Pulmonary artery endothelial cell (primary cell): ENCODE results near the gene ITPRID1. TPM values are rescaled to one million over a fixed set of nuclear protein-coding genes. Genes with fewer than 3 reads are reported as not detected.
"Not testable (repeated sequence)": the region's sequence is repeated elsewhere in the genome, so short reads cannot be mapped to it uniquely, and the experiment has no call there.

Experiments used
- DNase-seq: peaks from one replicate; pipeline ENCODE4 v3.0.0-alpha.2; 2011; ENCODE audit warnings: low read depth, low spot score
- total RNA-seq: library from RNA; depleted of rRNA; stranded (reverse); fragments of >200 nt; gene quantifications from 2 replicates; pipeline ENCODE4 v1.2.3, GENCODE V29; 2014

ITPRID1 gene
- total RNA-seq, 1 donor from 2014 or later, result not detected

DNA sequence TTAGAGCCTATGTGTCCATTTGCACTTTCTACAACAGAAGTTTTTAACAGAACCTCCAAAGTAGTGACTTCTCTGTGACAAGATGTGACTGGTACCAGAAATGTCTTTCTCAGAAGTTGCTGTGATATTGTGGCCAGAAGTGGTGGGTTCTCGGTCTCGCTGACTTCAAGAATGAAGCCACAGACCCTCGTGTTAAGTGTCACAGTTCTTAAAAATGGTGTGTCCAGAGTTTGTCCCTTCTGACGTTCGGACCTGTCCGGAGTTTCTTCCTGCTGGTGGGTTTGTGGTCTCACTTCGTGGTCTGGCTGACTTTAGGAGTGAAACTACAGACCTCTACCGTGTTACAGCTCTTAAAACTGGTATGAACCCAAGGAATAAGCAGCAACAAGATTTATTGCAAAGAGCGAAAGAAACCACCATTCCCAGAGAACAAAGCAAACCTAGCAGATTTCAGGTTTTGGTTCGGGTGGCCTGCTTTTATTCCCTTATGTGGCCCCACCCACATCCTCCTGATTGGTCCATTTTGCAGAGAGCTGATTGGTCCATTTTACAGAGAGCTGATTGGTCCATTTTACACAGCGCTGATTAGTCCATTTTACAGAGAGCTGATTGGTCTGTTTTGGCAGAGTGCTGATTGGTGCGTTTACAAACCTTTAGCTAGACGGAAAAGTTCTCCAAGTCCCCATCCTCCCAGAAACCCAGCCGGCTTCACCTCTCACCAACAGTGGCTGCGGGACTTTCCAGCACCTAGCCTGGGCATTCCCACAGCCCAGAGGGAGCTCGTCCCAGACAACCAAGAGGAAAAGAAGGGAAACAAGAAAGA is 3.0 kb downstream of the ITPRID1 start:
- DNase-seq, result no peak

DNA sequence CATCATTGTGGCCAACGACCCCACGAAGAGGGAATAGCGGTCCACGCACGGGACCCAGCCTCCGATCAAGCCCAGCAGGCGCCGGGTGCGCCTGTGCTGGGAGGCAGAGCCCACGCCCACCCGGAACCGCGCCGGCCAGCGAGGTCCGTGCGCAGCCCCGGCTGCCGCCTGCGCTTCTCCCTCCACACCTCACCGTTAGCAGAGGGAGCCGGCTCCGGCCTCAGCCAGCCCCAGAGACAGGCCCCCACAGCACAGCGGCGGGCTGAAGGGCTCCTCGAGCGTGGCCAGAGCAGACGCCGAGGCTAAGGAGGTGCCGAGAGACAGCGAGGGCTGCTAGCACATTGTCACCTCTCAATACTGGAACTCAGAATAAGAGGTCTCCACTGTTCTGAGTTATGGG is 3.6 kb downstream of the ITPRID1 start:
- DNase-seq, result no peak

DNA sequence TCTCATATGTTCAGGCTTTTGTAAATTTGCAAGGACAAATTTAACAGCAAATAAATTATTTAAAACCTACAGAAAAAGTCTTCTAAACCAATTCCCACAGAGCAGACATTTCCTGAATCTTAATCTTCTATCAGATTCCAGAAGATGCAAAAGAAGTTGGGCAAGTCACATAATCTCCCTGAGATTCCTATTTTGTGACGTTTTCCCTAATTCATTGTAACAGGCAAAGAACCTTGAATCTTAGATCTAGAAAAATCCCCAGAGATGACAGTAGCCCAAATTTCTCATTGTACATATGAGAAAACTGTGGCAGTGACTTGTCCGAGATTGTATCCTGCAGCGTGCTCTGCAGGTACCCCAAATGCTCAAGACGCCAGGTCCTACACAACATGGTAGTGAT is 4.9 kb downstream of the ITPRID1 start:
- no peak for DNase-seq

DNA sequence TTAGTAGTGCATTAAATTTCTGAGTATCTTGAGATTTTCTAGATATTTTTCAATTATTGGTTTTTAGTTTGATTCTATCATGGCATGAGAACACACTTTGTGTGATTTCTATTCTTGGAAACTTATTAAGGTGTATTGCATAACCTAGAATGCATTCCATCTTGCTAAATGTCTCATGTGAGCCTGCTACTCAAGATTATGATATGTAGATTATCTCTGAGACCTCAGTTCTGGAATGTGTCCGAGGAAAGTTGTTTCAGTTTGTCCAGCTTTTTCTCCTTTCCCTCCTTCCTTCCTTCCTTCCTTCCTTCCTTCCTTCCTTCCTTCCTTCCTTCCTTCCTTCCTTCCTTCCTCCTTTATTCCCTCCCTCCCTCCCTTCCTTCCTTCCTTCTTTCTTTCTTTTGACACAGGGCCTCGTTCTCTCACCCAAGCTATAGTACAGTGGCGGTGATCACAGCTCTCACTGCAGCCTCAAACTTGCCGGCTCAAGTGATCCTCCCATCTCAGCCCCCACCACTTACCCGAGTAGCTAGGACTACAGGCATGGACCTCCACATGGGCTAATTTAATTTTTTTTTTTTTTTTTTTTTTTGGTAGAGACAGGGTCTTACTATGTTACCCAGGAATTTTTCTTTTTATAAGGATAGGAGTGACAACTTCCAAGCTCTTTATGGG is 7.6 kb downstream of the ITPRID1 start:
- no peak for DNase-seq

DNA sequence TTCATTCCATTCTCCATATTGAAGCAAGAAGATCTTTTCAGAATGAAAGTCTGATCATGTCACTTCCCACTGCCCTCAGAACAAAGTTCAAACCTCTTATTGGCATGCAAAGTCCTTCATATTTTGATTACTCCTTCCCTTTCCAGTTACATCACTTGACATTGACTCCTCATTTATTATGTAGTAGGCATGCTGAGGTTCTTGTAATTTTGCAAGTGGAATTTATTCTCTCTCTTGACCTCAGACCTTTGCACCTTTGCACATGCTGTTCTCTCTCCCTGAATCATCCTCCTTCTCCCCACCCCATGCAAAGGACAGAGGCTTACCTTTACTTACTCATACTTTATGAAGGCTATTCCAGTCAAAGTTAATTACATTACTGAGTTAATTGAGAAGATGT is 13.0 kb downstream of the ITPRID1 start:
- DNase-seq, result no peak

DNA sequence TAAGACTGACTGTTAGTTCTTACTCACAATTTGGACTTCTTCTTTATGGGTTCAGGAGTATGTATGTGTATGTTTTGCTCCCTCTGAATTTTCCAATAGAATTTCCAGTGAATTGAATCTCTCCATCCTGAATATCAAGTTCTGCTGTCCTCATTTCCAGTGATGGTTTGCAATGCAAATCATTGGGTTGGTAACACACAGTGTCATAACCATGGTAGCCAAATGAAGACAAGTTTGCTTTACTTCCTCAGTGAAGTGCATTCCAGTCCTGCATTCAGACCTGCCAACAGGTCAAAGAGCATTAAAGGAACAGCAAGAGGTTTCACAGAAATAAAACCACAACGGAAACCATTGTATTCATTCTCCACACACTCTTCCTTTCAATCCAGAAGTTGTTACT is 15.2 kb downstream of the ITPRID1 start:
- no peak for DNase-seq

DNA sequence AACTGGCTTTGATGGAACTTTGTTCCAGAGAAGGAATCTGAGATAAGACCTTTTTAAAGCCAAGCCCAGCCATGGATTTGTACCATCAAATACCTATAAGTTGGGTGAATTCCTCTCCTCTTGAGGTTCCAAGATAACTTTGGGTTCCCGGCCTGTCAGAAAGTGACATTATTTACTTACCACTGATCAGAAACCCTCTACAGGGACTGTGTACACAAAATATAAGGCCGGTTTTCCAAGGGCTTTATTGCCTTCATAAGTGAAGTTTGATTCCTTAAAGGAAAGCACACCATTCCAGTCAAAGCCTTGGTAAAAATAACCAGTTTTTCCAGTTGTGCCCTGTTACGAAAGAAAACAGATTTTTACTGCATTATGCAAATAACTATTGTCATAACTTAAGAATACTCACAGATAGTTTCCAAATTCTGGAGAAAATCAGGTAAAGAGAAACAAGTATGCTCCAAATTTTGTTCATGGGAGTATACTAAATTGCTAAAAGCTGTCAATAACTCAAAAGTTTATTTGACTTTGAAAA is 26.8 kb downstream of the ITPRID1 start:
- not testable (repeated sequence) for DNase-seq

DNA sequence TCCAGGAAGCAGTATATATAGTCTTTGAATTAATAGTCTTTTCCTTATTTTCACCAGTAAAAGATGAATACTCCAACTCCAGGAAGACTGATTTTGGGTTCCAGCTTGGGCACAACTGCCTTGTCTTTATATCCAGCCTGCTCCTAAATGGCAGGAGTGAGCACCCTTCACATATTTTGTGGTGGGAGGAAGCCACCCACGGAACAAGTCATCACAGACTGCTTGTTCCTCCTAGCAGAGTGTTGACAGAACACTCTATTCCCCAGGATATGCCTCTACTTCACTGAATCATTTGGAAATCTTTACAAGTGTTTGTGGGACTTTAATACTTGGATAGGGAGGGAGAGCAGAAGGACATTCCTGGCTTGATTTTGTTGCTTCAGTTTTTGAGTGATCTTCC is 31.7 kb downstream of the ITPRID1 start:
- no peak for DNase-seq

DNA sequence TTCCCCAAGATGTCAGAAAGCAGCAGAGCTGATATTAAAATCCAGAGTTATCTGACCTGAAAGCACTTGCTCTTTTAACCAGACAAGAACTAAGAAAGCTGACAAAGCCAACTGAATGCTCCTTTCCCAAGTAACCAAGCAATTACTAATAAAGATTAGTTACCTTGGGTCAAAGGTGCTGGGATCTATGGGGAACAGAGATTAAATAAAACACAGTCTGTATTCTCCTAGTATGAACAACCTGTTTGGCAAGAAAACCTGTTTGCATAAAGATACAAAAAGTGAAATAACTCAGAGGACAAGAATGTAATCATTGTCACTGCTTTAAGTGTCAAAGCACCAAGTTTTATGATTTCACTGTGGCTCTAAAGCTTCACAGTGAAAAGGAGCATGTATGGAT is 35.7 kb downstream of the ITPRID1 start:
- DNase-seq, result no peak

DNA sequence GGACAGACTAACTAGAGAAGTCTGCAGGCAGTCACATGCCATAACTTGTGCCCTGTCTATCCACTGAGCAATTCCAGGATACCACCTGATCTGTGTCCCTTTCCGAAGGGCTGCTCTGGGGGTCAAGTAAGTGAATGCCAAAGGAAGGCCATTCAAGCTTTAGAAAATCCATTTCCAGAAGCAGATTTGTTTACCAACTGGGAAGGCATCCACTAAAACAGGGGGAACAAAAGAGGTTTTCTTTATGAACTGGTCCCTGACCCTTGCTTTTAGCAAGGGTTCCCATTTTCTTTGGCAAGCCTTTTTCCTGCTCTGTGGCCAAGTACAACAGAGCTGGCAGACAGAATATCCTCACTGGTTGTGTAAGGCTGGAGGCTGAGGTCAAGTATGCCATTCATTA is 36.5 kb downstream of the ITPRID1 start:
- DNase-seq, result no peak

DNA sequence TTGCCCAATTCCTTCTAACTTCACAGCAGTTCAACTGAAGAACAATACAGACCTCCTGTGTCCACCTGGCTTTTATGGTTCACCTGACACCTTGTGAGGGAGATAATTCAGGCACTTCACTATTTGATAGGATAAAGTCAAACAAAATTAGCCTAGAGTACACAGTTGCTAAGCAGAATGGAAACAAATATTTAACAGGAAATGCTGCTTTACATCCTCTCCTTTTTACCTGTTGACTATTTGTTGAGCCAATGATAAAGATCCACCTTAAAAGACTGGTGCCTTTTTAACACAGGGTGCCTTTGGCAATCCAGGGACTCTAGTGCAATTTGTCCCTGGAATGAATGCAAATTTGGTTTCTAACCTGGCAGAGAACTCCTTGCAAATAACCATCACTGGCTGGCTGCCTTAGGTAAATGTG is 39.8 kb downstream of the ITPRID1 start:
- DNase-seq, result no peak

DNA sequence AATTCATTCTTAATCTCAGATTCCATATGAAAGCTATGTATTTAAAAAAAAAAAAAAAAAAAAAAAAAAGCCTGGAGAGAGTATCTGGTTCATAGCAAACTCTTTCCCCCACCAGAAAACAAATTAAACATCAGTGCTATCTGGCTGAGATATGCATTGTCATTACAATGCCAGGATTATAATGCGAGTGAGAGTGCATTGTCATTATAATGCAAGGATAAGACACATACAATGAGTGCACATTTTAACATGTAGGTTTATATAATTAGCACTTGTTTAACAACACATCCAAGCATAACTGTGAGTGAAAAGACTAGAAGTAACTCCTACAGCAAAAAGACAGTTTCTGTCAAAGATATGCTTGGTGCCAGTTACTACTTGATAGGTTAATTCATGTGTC is 48.1 kb downstream of the ITPRID1 start:
- DNase-seq, result no peak

DNA sequence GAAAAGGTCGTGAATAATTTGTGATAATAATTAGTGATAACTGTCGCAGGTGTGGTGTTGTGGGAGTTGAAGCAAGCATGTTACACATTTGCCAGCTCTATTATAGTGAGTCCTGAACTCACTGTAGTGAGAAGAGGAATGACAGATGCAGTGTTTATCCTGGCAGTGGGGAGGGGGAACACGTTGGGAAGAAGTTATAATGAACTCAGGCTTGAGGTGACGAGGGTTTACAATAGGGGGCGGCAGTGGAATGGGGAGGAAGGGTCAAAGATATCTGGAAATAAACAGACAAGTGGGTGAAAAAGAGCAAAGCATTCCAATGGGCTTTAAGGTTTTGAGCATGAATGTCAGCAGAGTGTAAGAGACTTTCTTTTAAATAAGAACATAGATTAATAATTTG is 49.6 kb downstream of the ITPRID1 start:
- DNase-seq, result no peak

DNA sequence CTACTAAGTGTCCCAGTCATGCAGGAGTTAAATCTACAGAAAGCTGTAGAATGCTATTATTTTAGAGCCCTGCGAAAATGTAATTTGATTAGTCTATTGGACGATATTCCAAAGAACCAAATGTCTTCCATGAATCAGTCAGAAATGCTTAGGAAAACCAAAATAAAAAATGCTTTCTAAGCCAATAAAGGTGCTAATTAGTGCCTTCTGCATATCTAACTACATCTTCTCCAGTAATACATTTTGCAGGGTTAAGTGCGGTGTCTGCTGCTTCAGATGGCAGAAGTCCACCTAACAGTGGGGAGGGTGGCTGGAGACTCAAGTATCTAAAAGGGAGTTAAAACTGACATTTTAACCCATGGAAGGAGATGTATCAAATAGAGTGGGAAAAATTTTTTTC is 50.1 kb downstream of the ITPRID1 start:
- no peak for DNase-seq

DNA sequence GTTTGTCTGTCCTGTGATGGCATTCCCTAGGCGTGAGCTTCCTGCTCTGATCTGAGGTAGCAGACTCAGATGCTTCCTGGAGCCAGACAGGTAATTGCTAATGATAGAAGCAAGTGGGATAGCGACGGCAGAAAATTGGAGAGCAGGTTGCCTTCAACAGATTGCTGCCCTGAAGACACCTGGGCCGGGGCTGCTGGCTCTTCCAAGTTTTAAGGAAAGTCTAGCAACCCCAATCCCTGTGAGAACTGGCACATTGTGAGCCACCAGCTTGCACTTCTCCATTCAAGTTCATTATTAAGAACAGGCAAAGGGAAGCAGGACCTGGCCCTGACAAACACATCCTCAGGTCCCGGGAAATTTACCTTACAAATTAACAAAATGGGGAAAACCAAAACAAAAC is 50.8 kb downstream of the ITPRID1 start:
- no peak for DNase-seq

DNA sequence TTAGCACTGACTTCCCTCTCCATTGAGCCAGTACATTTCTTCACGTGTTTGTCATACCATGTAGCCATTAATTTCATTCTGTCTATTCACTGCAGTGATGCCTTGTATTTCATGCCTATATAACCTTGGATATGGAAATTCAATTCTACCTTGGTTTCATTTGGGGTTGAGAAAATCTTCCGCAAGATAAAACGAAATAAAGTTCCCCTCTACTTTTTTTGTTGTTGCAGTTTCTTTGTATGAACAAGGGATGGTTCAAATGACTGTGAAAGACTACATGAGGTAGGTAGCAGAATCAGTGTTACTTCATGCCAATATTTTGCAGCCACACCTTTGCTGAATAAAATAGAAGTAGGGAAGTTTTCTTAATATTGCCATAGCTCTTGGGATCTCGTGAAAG is 55.6 kb downstream of the ITPRID1 start:
- no peak for DNase-seq

DNA sequence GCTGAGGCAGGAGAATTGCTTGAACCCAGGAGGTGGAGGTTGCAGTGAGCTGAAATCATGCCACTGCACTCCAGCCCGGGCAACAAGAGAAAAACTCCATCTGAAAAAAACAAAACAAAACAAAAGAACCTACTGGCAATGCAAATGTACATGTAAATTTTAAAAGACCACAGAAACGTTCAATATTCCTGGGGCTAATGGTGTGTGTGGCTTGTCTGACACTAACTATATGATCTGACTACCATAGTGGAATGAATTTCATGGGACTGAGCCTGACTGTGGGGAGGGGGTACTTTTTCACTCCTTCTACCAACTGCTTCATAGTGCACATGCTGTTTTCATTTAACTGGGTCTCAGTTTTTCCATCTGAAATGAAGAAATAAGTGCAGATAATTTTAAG is 69.6 kb downstream of the ITPRID1 start:
- no peak for DNase-seq

DNA sequence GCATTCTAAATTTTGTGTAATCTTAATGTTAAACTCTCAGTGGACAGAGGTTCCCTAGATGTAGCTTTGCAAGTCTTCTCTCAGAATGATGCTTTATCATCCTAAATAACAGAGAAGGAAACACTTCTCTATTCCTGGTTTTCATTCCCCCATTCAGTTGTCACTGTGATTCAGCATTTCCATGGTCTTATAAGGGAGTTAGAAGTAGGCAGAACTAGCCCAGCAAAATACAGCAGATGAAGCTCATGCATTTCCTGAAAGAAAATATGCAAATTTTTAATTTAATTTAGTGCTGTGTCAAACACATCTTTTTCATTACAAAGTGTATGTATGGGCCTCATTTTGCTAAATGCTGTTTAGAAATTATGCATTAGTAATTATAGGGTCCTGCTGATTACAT is 70.1 kb downstream of the ITPRID1 start:
- no peak for DNase-seq

DNA sequence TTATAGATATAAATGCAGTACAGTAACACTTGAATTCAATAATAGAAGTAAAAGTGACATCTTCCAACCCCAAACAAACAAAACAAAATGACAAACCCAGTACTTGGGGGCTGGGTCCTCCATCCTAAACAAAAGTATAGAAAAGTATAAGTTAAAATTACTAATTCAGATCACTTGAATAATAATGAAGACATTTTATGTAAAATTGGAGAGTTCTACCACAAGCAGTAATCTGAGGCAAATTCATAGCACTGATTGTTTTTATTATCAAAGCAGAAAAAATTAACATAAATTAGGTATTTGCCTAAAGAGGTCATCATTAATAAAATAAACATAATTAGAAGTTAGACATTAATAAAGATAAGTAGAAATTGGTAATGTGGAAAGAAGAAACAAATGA is 81.5 kb downstream of the ITPRID1 start:
- no peak for DNase-seq

DNA sequence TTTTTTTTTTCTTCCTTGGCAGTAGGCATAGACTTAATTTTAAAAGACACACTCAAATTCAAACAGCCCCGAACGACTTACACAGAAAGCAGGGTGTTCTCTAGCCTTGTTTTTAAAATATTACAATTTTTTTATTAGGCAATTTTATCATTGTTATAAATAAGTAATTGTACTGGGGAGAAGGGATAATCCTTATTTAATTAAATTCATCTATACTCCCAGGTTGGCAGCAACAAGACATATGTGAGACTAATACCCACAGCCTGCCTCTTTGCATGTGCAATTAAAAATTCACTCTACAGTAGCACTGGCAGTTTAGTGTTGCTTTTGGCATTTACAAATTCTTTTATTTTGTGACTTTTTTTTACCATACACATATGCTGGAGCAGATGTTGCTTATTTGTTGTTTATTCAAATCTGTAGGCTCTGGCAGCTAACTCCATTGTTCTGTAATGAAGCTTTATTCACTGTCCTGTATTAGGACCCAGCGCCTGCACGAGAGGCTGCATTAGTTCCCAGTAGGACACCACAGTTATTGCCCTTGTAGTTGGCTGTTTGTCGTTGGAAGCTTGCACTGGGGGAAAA is 88.2 kb downstream of the ITPRID1 start:
- DNase-seq, result no peak

DNA sequence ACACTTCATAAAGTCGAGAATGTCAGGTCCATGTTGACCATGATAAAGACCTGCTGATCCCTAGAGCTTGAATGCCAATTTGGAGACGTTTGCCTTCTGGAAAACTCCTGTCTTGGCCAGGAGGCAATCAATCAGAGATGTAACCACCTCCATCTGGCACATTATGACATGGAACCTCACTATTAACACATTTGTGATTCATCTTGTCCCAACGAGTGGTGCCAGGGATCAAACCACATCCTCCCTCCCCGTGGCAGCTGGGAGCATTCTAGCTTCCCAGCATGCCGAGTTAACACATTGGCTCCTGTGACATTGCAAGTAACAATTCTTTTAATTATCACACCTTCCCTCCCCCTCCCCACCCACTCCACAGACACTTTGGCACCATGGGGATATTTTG is 89.2 kb downstream of the ITPRID1 start:
- no peak for DNase-seq

DNA sequence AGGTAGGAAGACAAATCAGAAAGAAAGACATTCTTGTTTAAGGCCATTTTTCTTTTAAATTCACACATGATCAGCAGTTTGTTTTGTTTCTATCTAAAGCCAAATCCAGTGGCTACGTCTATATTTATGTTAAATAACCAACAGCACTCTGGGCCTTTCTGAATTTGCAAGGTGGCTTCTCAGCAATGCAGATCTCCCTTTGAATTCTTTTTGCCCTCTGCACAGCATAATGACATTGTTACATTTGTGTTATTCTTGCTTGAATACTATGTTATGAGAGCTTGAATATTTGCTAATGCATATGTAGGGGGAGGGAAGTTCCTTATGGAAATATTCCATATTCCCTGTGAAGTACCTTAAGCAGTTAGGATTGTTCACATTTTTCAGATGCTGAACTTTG is 99.7 kb downstream of the ITPRID1 start:
- DNase-seq, result no peak

DNA sequence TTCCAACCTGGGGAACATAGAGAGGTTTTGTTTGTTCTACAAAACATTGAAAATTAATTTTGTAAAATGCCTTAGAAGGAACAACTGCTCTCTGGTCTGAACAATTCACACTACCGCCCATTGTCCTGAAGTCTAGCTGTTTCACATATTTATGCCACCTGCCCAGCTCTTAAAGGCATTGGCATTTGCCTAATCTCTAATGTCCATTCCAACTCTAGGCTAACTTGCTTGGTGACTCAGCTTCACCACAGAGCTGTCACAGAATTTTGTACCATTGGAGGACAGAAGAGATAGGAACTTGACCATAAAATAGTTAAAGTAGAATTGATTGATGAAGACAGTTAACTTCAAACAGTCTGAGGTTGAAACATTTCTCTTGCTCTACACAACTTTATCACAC is 119.6 kb downstream of the ITPRID1 start:
- DNase-seq, result no peak
